Esophagus squamous epithelium (tissue), 5 donors: ENCODE data around the gene NAB1. TPM values are rescaled to one million over a fixed set of nuclear protein-coding genes. Genes with fewer than 3 reads are reported as not detected.

Source experiments
- DNase-seq: peaks from one replicate; lab custom pipeline; 2025; lab: John Stamatoyannopoulos, UW
- H3K27ac ChIP-seq, 4 donors: fragments of 200-600 bp; sonication (generic); one replicate each; pipeline ENCODE4 v1.5.1; 2016 to 2019; ENCODE audit warnings: mild to moderate bottlenecking in 1 of 4
- H3K27me3 ChIP-seq, 4 donors: fragments of 200-600 bp; sonication (generic); 1 replicate in 3 of 4; 2 replicates in 1 of 4; pipeline versions ENCODE4 v1.5.1 to v1.6.0; 2017 to 2021; ENCODE audit warnings: antibody characterized with exemption in 1 of 4
- H3K36me3 ChIP-seq, 3 donors: fragments of 200-600 bp; sonication (generic); one replicate each; pipeline ENCODE4 v1.5.1; 2016 to 2019
- H3K4me1 ChIP-seq, 3 donors: fragments of 200-600 bp; sonication (generic); one replicate each; pipeline ENCODE4 v1.5.1; 2017 to 2019
- H3K4me3 ChIP-seq, 4 donors: fragments of 200-600 bp; sonication (generic); 1 replicate in 3 of 4; 2 replicates in 1 of 4; pipeline ENCODE4 v1.5.1; 2016 to 2019; ENCODE audit warnings: mild to moderate bottlenecking in 2 of 4, moderate library complexity in 1 of 4
- H3K9me3 ChIP-seq, 3 donors: fragments of 200-600 bp; sonication (generic); one replicate each; pipeline ENCODE4 v1.5.1; 2016 to 2019
- POLR2A ChIP-seq, 4 donors: fragments of 450-650 bp; IDR thresholded peaks; one replicate each; pipeline ENCODE4 v1.6.1; 2017; ENCODE audit warnings: antibody characterized with exemption in 4 of 4, mild to moderate bottlenecking in 4 of 4, moderate library complexity in 3 of 4
- WGBS, 2 donors: methylation state at CpG; one replicate each; pipeline ENCODE4 v1.1.5; 2018; 5-methylcytosine and 5-hydroxymethylcytosine counted together
- intact Hi-C: fragments of 100-400 bp; cut with DNase I; formaldehyde crosslinking; loops from one replicate; pipeline ENCODE4 v1.15.0; 2022
- total RNA-seq, 4 donors: library from RNA; depleted of rRNA; stranded (reverse); fragments of >200 nt; gene quantifications; one replicate each; pipeline ENCODE4 v1.1.0, GENCODE V29; 2016
- TF ChIP-seq, protein P1 (sequence below), 6 experiments: fragments of 450-650 bp in 4 of 6; fragments of 200-600 bp in 2 of 6; sonication (generic) in 2 of 6; IDR thresholded peaks; one replicate each; pipeline ENCODE4 v1.5.1; 2016 to 2019; ENCODE audit warnings: antibody characterized with exemption in 6 of 6, mild to moderate bottlenecking in 4 of 6, moderate library complexity in 4 of 6
- donor health status: DM: yes; HTN: yes; CAD: no.

The NAB1 gene
- total RNA-seq, 4 donors from 2014 or later, result 36.7 to 69.8 (median 67.7) TPM

DNA sequence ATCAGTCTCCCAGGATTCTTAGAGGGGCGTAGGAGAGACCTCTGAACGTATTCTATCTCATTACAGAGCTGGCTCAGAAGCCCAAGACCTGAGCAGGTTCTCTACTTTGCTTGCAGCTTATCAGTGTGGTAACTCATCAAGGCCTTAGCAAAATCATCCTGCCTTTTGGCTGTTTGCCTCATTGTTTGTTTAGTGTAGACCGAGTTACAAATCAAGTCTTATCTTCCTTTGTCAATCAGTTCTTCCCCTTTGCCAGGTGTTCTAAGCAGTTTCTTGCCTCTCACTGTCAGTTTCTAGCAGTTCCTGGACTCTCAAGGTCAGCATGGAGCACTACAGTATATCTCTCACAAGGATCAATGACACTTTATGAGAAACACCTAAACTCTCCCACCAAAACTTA is 30.9 kb upstream of the NAB1 start:
- Histone ChIP-seq H3K4me3 (no peak overlapping the region), H3K36me3 (no peaks in the 10 kb centered on the region), H3K4me1 (no peaks in the 10 kb centered on the region), H3K27me3 (no peaks in the 10 kb centered on the region), H3K27ac (no peak overlapping the region), H3K9me3 (no peaks in the 10 kb centered on the region)
- intact Hi-C loops, result no loop called here
- no peak for TF ChIP-seq POLR2A (IDR thresholded peaks at IDR 0.05)
- TF ChIP-seq, protein P1, sequence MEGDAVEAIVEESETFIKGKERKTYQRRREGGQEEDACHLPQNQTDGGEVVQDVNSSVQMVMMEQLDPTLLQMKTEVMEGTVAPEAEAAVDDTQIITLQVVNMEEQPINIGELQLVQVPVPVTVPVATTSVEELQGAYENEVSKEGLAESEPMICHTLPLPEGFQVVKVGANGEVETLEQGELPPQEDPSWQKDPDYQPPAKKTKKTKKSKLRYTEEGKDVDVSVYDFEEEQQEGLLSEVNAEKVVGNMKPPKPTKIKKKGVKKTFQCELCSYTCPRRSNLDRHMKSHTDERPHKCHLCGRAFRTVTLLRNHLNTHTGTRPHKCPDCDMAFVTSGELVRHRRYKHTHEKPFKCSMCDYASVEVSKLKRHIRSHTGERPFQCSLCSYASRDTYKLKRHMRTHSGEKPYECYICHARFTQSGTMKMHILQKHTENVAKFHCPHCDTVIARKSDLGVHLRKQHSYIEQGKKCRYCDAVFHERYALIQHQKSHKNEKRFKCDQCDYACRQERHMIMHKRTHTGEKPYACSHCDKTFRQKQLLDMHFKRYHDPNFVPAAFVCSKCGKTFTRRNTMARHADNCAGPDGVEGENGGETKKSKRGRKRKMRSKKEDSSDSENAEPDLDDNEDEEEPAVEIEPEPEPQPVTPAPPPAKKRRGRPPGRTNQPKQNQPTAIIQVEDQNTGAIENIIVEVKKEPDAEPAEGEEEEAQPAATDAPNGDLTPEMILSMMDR (IDR thresholded peaks at IDR 0.05), result no peak
- 75 to 82% methylated on average over 3 of the region's 3 CpGs for WGBS, 2 donors
- no peak for DNase-seq

DNA sequence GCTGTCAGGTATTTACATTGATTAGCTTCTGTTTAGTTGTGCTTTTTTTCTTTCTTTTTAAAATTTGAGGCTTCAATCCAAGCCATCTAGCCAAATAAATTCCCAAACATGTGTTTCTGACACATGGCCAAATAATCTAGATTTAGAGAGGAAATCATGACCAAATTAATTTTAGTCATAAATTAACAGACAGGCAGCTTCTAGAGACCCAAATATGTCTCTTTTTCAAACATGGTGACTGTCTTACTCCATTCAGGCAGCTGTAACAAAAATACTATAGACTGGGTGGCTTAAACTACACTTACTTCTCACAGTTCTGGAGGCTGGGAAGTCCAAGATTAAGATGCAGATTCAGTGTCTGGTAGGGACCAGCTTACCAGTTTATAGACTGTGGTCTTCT is 23.2 kb upstream of the NAB1 start:
- no peaks in the 10 kb centered on the region for H3K36me3 ChIP-seq
- TF ChIP-seq POLR2A (IDR thresholded peaks at IDR 0.05), result no peak
- intact Hi-C loops, result no loop called here
- H3K27me3 ChIP-seq, result no peaks in the 10 kb centered on the region
- peaks cover 0 to 26% (median 0%) of the 10 kb centered on the region in 3 donors for H3K4me1 ChIP-seq
- no peak overlapping the region for H3K4me3 ChIP-seq
- H3K27ac ChIP-seq, result no peak overlapping the region
- no peaks in the 10 kb centered on the region for H3K9me3 ChIP-seq
- no peak for DNase-seq

DNA sequence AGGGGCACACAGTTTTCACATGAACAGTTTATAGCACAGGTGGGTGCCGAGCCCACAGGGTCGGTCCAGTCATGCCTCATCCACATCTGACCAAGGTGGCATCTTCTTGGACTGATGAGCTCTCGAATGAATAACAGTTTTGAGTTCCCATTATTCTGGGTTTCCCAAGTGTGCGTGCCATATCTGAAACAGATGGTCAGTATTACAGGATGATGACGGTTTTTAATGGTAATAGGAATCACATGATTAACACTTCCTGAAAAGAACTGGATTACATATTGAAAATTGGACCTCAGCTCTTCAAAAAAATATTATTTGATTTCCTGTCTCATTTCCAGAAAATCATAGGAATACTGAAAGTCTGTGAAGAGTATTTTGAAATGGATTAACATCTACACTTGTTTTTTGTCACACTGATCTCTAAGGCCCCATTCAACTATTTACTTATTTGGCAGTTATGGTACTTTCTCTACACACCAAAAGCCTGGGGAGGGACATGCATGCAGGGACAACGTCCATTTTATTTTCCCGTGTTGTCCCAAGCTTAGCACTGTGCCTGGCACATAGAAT is 22.2 kb upstream of the NAB1 start:
- TF ChIP-seq, protein P1 (IDR thresholded peaks at IDR 0.05), result no peak
- TF ChIP-seq POLR2A (IDR thresholded peaks at IDR 0.05), result no peak
- no peak for DNase-seq
- no peaks in the 10 kb centered on the region for H3K27me3 ChIP-seq
- peaks cover 0 to 26% (median 0%) of the 10 kb centered on the region in 3 donors for H3K4me1 ChIP-seq
- H3K36me3 ChIP-seq, result no peaks in the 10 kb centered on the region
- WGBS, 2 donors, result 67 to 68% methylated on average over 7 of the region's 7 CpGs
- H3K27ac ChIP-seq, result no peak overlapping the region
- intact Hi-C loops, result no loop called here
- H3K4me3 ChIP-seq, result no peak overlapping the region
- H3K9me3 ChIP-seq, result no peaks in the 10 kb centered on the region

DNA sequence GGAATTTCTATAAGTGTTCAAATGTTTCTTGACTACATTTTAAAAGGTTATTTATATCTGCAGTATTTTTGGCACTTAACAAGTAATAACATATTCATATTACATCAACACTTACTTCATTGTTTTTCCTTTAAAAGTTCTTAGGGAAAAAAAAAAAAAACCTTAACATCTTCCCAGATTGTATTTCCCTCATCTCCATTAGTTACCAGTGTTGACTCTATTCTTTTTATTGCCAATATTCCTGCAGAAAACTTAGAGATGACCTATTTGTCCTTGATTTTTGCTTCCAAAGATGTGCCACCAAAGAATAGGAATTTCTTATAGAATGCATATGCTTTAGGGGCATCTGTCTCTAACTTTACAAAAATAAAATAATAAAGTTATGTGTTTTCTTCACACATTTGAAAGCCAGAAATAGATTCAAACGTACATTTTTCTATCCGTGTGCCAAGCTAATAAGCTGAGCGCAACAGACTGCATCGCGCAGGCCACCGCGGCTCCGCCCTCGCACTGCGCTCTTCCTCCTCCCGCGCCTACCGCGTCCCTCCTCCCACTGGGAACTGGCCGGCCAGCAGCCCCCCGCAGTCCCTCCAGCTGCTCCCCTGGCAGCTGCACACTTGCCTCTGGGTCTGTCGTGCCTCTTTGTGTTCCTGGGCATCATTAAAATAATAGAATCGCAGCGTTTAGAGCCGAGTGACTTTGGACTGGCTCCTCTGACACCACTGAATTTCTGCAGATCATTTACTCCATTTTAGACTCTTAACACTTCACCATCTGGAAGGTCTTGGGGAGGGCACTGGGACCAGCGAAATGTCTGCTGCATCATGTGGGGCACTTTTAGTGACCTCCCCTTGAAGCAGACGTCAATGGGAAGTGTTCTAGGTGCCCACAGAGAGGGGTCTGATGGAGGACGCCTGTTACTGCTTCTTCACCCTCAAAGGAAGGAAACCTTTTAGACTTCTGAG is 21.2 kb upstream of the NAB1 start:
- intact Hi-C loops, result no loop called here
- Histone ChIP-seq H3K36me3 (no peaks in the 10 kb centered on the region), H3K27ac (peak overlapping the region; percentile 47 to 78 (median 71)), H3K9me3 (no peaks in the 10 kb centered on the region), H3K27me3 (no peaks in the 10 kb centered on the region), H3K4me1 (peaks cover 0 to 26% (median 0%) of the 10 kb centered on the region in 3 donors), H3K4me3 (peak overlapping the region; percentile 25 to 64 (median 51))
- DNase-seq, result no peak
- 6 to 9% methylated on average over 22 to 23 of the region's 23 CpGs for WGBS, 2 donors
- TF ChIP-seq, protein P1 (IDR thresholded peaks at IDR 0.05), result no peak
- TF ChIP-seq POLR2A (IDR thresholded peaks at IDR 0.05), result no peak

DNA sequence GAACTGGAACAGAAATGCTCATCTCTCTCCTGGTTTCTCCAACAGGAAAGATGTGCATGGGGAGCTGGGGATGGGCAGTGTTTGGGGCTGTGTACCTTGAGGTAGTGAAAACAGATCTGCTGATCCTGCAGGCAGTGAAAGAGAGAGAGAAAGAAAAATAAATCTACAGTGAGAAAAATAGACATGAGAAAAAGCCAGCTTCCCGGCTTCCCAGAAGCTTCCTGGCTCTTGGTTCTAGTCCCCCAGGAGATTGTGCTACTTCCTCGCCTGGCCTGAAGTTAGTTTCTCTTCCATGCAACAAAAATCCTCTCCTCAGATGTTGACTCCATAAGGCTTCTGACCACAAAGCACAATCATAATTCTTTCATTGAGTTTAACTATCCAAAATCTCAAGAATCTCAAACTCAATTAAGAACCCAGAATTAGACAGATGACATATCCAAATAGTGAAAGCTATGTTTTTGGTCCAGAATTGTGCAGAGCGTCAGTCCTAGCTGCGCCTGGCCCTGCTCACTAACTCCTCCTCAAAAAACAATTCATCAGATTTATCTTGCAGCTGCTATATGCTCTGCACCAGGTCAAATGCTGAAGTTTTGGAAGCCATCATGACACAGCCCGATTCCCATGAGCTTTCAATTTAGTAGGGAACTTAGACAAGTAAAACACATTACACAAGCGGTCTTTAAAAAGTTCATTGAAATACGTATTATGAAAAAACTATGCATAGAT is 20.1 kb upstream of the NAB1 start:
- TF ChIP-seq, protein P1 (IDR thresholded peaks at IDR 0.05), result no peak
- TF ChIP-seq POLR2A (IDR thresholded peaks at IDR 0.05), result no peak

More for the DNA sequence above, 20.1 kb upstream of the NAB1 start:
- Histone ChIP-seq H3K9me3 (no peaks in the 10 kb centered on the region), H3K27ac (peak overlapping the region in 3 of 4 donors; percentile 68 to 78 (median 74)), H3K4me3 (peak overlapping the region in 2 of 4 donors; percentile 16 to 52), H3K4me1 (peaks cover 0 to 26% (median 0%) of the 10 kb centered on the region in 3 donors), H3K36me3 (no peaks in the 10 kb centered on the region), H3K27me3 (no peaks in the 10 kb centered on the region)
- no peak for DNase-seq
- intact Hi-C loops, result no loop called here
- WGBS, 2 donors, result 58 to 83% methylated on average over 7 of the region's 7 CpGs
